BLaER1 treated with 17β-estradiol and CSF1 and Interleukin-3, amounts not matched to agents 10 nM and 100 nM (cell line): ENCODE results near the gene STAMBPL1.
A peak's percentile ranks its signal among the peaks of the same experiment; 100 is the strongest.

ENCODE experiments used
- H3K27ac ChIP-seq, 11 experiments: shearing (Covaris generic); formaldehyde crosslinking; 2 replicates each; pipeline ENCODE4 v1.8.1; 2022
- H3K27me3 ChIP-seq, 11 experiments: shearing (Covaris generic); formaldehyde crosslinking; 2 replicates each; pipeline ENCODE4 v1.8.1; 2022
- H3K36me3 ChIP-seq, 11 experiments: shearing (Covaris generic); formaldehyde crosslinking; 2 replicates each; pipeline ENCODE4 v1.8.1; 2022
- H3K4me1 ChIP-seq, 10 experiments: shearing (Covaris generic); formaldehyde crosslinking; 2 replicates each; pipeline ENCODE4 v1.8.1; 2022
- H3K4me2 ChIP-seq, 11 experiments: shearing (Covaris generic); formaldehyde crosslinking; 2 replicates each; pipeline ENCODE4 v1.8.1; 2022
- H3K4me3 ChIP-seq, 10 experiments: shearing (Covaris generic); formaldehyde crosslinking; 2 replicates each; pipeline ENCODE4 v1.8.1; 2022
- H3K9ac ChIP-seq, 11 experiments: shearing (Covaris generic); formaldehyde crosslinking; 2 replicates each; pipeline ENCODE4 v1.8.1; 2022
- H3K9me3 ChIP-seq, 11 experiments: shearing (Covaris generic); formaldehyde crosslinking; replicated peaks in 1 of 11; 2 replicates each; pipeline ENCODE4 v1.8.1; 2022
- H4K20me1 ChIP-seq, 11 experiments: shearing (Covaris generic); formaldehyde crosslinking; 2 replicates each; pipeline ENCODE4 v1.8.1; 2022
- Cebpa-rat ChIP-seq, 11 experiments: shearing (Covaris generic); IDR thresholded peaks; 2 replicates each; pipeline ENCODE4 v1.8.1; 2022

The STAMBPL1 gene

GRCh38 chr10:88954458-88955083 lies 74.5 kb downstream of the STAMBPL1 start:
- Histone ChIP-seq H3K4me2 (no peak overlapping the region), H3K27ac (no peak overlapping the region), H3K36me3 (no peaks in the 10 kb centered on the region), H3K9me3 (peaks cover 0 to 12% (median 0%) of the 10 kb centered on the region in 11 experiments; a peak in 2 of 22 replicates), H3K4me1 (peaks cover 19 to 27% (median 24%) of the 10 kb centered on the region in 10 experiments), H4K20me1 (peaks cover 0 to 22% (median 0%) of the 10 kb centered on the region in 11 experiments; a peak in 4 of 22 replicates), H3K9ac (no peak overlapping the region), H3K4me3 (no peak overlapping the region), H3K27me3 (0 out of 22 replicates have a peak, but pooled peaks cover 0 to 12% (median 0%) of the 10 kb centered on the region in 11 experiments)
- TF ChIP-seq Cebpa-rat (IDR thresholded peaks at IDR 0.05) = no peak

- no peak overlapping the region for H3K4me2 ChIP-seq
- H3K9ac ChIP-seq = no peak overlapping the region
- H3K9me3 ChIP-seq = peaks cover 0 to 12% (median 0%) of the 10 kb centered on the region in 11 experiments; a peak in 3 of 22 replicates
- H3K27ac ChIP-seq = no peak overlapping the region
- H3K36me3 ChIP-seq = peaks cover 0 to 6% (median 0%) of the 10 kb centered on the region in 11 experiments; a peak in 1 of 22 replicates
- peaks cover 0 to 15% (median 12%) of the 10 kb centered on the region in 10 experiments; a peak in 18 of 20 replicates for H3K4me1 ChIP-seq
- peaks cover 0 to 9% (median 0%) of the 10 kb centered on the region in 11 experiments; a peak in 2 of 22 replicates for H4K20me1 ChIP-seq
- no peaks in the 10 kb centered on the region for H3K27me3 ChIP-seq
- H3K4me3 ChIP-seq = no peak overlapping the region
- no peak for TF ChIP-seq Cebpa-rat (IDR thresholded peaks at IDR 0.05)
Measured at GRCh38 chr10:88957381-88957780, 77.3 kb downstream of the STAMBPL1 start.

- Histone ChIP-seq H4K20me1 (0 out of 22 replicates have a peak, but pooled peaks cover 0 to 7% (median 0%) of the 10 kb centered on the region in 11 experiments), H3K4me3 (no peak overlapping the region), H3K9ac (no peak overlapping the region), H3K4me2 (no peak overlapping the region), H3K4me1 (peaks cover 0 to 26% (median 17%) of the 10 kb centered on the region in 10 experiments; a peak in 18 of 20 replicates), H3K27ac (no peak overlapping the region), H3K9me3 (peaks cover 0 to 6% (median 0%) of the 10 kb centered on the region in 11 experiments; a peak in 3 of 22 replicates), H3K27me3 (no peaks in the 10 kb centered on the region), H3K36me3 (peaks cover 0 to 6% (median 0%) of the 10 kb centered on the region in 11 experiments; a peak in 1 of 22 replicates)
- TF ChIP-seq Cebpa-rat (IDR thresholded peaks at IDR 0.05) = no peak
Measured at GRCh38 chr10:88958721-88959120, 78.7 kb downstream of the STAMBPL1 start.

GRCh38 chr10:88960802-88961201 lies 80.8 kb downstream of the STAMBPL1 start:
- Histone ChIP-seq H3K9ac (no peak overlapping the region), H3K4me2 (peak overlapping the region in 2 of 11 experiments; percentile 56 to 63; a peak in 1 of 22 replicates), H4K20me1 (peaks cover 0 to 23% (median 0%) of the 10 kb centered on the region in 11 experiments; a peak in 2 of 22 replicates), H3K27ac (peak overlapping the region in 2 of 11 experiments; percentile 3 to 77; a peak in 2 of 22 replicates), H3K27me3 (no peaks in the 10 kb centered on the region), H3K4me1 (peaks cover 15 to 29% (median 20%) of the 10 kb centered on the region in 10 experiments), H3K4me3 (no peak overlapping the region), H3K36me3 (peaks cover 0 to 6% (median 0%) of the 10 kb centered on the region in 11 experiments; a peak in 1 of 22 replicates), H3K9me3 (peaks cover 0 to 5% (median 0%) of the 10 kb centered on the region in 11 experiments; a peak in 1 of 22 replicates)
- TF ChIP-seq Cebpa-rat (IDR thresholded peaks at IDR 0.05) = no peak

- Histone ChIP-seq H3K27ac (peak overlapping the region in 3 of 11 experiments; percentile 41 to 77 (median 70); a peak in 5 of 22 replicates), H3K9me3 (peaks cover 0 to 5% (median 0%) of the 10 kb centered on the region in 11 experiments; a peak in 1 of 22 replicates), H4K20me1 (peaks cover 0 to 28% (median 0%) of the 10 kb centered on the region in 11 experiments; a peak in 2 of 22 replicates), H3K27me3 (no peaks in the 10 kb centered on the region), H3K36me3 (peaks cover 0 to 6% (median 0%) of the 10 kb centered on the region in 11 experiments; a peak in 1 of 22 replicates), H3K9ac (no peak overlapping the region), H3K4me3 (no peak overlapping the region), H3K4me1 (peaks cover 15 to 29% (median 20%) of the 10 kb centered on the region in 10 experiments), H3K4me2 (peak overlapping the region in 8 of 11 experiments; percentile 36 to 75 (median 60); a peak in 14 of 22 replicates)
- no peak for TF ChIP-seq Cebpa-rat (IDR thresholded peaks at IDR 0.05)
Measured at GRCh38 chr10:88961266-88961665, 81.2 kb downstream of the STAMBPL1 start.

GRCh38 chr10:88962336-88962735 lies 82.3 kb downstream of the STAMBPL1 start:
- H3K27ac ChIP-seq = peak overlapping the region in 4 of 11 experiments; percentile 41 to 77 (median 58); a peak in 8 of 22 replicates
- peaks cover 15 to 29% (median 20%) of the 10 kb centered on the region in 10 experiments for H3K4me1 ChIP-seq
- no peaks in the 10 kb centered on the region for H3K27me3 ChIP-seq
- TF ChIP-seq Cebpa-rat (IDR thresholded peaks at IDR 0.05) = no peak
- peaks cover 0 to 6% (median 0%) of the 10 kb centered on the region in 11 experiments; a peak in 1 of 22 replicates for H3K36me3 ChIP-seq
- peaks cover 0 to 32% (median 0%) of the 10 kb centered on the region in 11 experiments; a peak in 2 of 22 replicates for H4K20me1 ChIP-seq
- H3K4me3 ChIP-seq = no peak overlapping the region
- H3K9me3 ChIP-seq = peaks cover 0 to 5% (median 0%) of the 10 kb centered on the region in 11 experiments; a peak in 1 of 22 replicates
- H3K4me2 ChIP-seq = peak overlapping the region in 10 of 11 experiments; percentile 10 to 75 (median 57); a peak in 19 of 22 replicates
- H3K9ac ChIP-seq = peak overlapping the region in 2 of 11 experiments; percentile 2 to 55; a peak in 2 of 22 replicates

- Histone ChIP-seq H3K27ac (peak overlapping the region in 2 of 11 experiments; percentile 41 to 77; a peak in 3 of 22 replicates), H3K4me2 (peak overlapping the region in 6 of 11 experiments; percentile 11 to 75 (median 60); a peak in 8 of 22 replicates), H3K9me3 (peaks cover 0 to 5% (median 0%) of the 10 kb centered on the region in 11 experiments; a peak in 1 of 22 replicates), H3K36me3 (peaks cover 0 to 6% (median 0%) of the 10 kb centered on the region in 11 experiments; a peak in 1 of 22 replicates), H3K4me1 (peaks cover 15 to 29% (median 20%) of the 10 kb centered on the region in 10 experiments), H3K27me3 (no peaks in the 10 kb centered on the region), H3K9ac (no peak overlapping the region), H3K4me3 (no peak overlapping the region), H4K20me1 (peaks cover 0 to 36% (median 0%) of the 10 kb centered on the region in 11 experiments; a peak in 2 of 22 replicates)
- no peak for TF ChIP-seq Cebpa-rat (IDR thresholded peaks at IDR 0.05)
Measured at GRCh38 chr10:88963318-88963717, 83.3 kb downstream of the STAMBPL1 start.

GRCh38 chr10:88964360-88964759 lies 84.3 kb downstream of the STAMBPL1 start:
- H3K4me1 ChIP-seq = peaks cover 15 to 29% (median 20%) of the 10 kb centered on the region in 10 experiments
- H3K4me3 ChIP-seq = no peak overlapping the region
- H3K9me3 ChIP-seq = peaks cover 0 to 5% (median 0%) of the 10 kb centered on the region in 11 experiments; a peak in 1 of 22 replicates
- H3K27ac ChIP-seq = no peak overlapping the region
- H4K20me1 ChIP-seq = peaks cover 0 to 36% (median 0%) of the 10 kb centered on the region in 11 experiments; a peak in 2 of 22 replicates
- TF ChIP-seq Cebpa-rat (IDR thresholded peaks at IDR 0.05) = no peak
- no peaks in the 10 kb centered on the region for H3K27me3 ChIP-seq
- peak overlapping the region in 3 of 11 experiments; percentile 30 to 71 (median 50); a peak in 6 of 22 replicates for H3K4me2 ChIP-seq
- H3K36me3 ChIP-seq = peaks cover 0 to 6% (median 0%) of the 10 kb centered on the region in 11 experiments; a peak in 1 of 22 replicates
- H3K9ac ChIP-seq = no peak overlapping the region
